ENCODE results near the gene UST.

DNA sequence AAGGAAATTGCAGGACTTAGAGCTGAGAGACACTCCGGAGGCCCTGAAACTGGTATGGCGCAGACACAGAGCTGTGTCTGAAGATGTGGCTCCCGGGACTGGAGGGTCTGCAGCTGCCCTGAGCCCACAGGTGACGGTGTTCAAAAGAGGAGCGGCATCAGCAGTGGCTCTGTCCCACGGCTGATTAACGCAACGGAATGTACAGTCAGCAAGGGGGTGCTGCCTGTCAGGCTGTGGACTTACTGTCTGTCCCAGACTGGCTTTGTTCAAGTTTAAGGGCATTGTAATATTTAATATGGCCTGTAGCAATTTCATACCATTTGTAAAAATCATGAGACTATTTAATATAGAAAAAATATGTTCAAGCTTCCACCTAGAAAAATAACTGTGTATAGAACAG is 342.7 kb downstream of the UST start:
- TF ChIP-seq, protein P1, sequence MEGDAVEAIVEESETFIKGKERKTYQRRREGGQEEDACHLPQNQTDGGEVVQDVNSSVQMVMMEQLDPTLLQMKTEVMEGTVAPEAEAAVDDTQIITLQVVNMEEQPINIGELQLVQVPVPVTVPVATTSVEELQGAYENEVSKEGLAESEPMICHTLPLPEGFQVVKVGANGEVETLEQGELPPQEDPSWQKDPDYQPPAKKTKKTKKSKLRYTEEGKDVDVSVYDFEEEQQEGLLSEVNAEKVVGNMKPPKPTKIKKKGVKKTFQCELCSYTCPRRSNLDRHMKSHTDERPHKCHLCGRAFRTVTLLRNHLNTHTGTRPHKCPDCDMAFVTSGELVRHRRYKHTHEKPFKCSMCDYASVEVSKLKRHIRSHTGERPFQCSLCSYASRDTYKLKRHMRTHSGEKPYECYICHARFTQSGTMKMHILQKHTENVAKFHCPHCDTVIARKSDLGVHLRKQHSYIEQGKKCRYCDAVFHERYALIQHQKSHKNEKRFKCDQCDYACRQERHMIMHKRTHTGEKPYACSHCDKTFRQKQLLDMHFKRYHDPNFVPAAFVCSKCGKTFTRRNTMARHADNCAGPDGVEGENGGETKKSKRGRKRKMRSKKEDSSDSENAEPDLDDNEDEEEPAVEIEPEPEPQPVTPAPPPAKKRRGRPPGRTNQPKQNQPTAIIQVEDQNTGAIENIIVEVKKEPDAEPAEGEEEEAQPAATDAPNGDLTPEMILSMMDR (IDR thresholded peaks at IDR 0.05; ENCODE audit: low read depth, low read length, missing input control): no peak
- peak; percentile 18 to 36 for TF ChIP-seq RAD21 (IDR thresholded peaks at IDR 0.05)
- no peak for TF ChIP-seq TAF1 (conservative IDR thresholded peaks at IDR 0.05)
- TF ChIP-seq YY1 (IDR thresholded peaks at IDR 0.05): no peak
- TF ChIP-seq, protein P2, sequence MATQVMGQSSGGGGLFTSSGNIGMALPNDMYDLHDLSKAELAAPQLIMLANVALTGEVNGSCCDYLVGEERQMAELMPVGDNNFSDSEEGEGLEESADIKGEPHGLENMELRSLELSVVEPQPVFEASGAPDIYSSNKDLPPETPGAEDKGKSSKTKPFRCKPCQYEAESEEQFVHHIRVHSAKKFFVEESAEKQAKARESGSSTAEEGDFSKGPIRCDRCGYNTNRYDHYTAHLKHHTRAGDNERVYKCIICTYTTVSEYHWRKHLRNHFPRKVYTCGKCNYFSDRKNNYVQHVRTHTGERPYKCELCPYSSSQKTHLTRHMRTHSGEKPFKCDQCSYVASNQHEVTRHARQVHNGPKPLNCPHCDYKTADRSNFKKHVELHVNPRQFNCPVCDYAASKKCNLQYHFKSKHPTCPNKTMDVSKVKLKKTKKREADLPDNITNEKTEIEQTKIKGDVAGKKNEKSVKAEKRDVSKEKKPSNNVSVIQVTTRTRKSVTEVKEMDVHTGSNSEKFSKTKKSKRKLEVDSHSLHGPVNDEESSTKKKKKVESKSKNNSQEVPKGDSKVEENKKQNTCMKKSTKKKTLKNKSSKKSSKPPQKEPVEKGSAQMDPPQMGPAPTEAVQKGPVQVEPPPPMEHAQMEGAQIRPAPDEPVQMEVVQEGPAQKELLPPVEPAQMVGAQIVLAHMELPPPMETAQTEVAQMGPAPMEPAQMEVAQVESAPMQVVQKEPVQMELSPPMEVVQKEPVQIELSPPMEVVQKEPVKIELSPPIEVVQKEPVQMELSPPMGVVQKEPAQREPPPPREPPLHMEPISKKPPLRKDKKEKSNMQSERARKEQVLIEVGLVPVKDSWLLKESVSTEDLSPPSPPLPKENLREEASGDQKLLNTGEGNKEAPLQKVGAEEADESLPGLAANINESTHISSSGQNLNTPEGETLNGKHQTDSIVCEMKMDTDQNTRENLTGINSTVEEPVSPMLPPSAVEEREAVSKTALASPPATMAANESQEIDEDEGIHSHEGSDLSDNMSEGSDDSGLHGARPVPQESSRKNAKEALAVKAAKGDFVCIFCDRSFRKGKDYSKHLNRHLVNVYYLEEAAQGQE (IDR thresholded peaks at IDR 0.05): no peak
- TF ChIP-seq, protein P3, sequence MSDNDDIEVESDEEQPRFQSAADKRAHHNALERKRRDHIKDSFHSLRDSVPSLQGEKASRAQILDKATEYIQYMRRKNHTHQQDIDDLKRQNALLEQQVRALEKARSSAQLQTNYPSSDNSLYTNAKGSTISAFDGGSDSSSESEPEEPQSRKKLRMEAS (IDR thresholded peaks at IDR 0.05): no peak
- TF ChIP-seq GABPA (IDR thresholded peaks at IDR 0.05 in 1 of 2, conservative IDR thresholded peaks at IDR 0.05 in 1 of 2): no peak
- TF ChIP-seq, protein P4, sequence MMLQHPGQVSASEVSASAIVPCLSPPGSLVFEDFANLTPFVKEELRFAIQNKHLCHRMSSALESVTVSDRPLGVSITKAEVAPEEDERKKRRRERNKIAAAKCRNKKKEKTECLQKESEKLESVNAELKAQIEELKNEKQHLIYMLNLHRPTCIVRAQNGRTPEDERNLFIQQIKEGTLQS (IDR thresholded peaks at IDR 0.05): no peak
